K562 (cell line): ENCODE results near the gene SPON1.

Experiments used
- HDAC8 ChIP-seq: fragments of 450-650 bp; IDR thresholded peaks from 2 replicates; pipeline ENCODE4 v1.6.1; 2016; ENCODE audit warnings: mild to moderate bottlenecking, missing genetic modification characterization, moderate library complexity, missing compliant biosample characterization
- HDGF ChIP-seq: fragments of 450-650 bp; IDR thresholded peaks from 2 replicates; pipeline ENCODE4 v1.6.1; 2016
- SAP30 ChIP-seq: fragments of 200-600 bp; sonication (generic); IDR thresholded peaks from 2 replicates; pipeline ENCODE4 v1.6.1; 2012; ENCODE audit warnings: borderline replicate concordance, low read depth, mild to moderate bottlenecking, moderate library complexity, low read length, control low read depth, inconsistent platforms; ENCODE audit not compliant: insufficient read depth, poor library complexity, severe bottlenecking
- TF ChIP-seq, protein P1 (sequence below), 3 experiments: IDR thresholded peaks in 2 of 3; conservative IDR thresholded peaks in 1 of 3; 2 replicates each; pipeline ENCODE4 v1.5.1; 2011 to 2012; ENCODE audit warnings: low read length in 3 of 3, mild to moderate bottlenecking in 3 of 3, control low read depth in 2 of 3, improper control_type of control experiment in 1 of 3, inconsistent platforms in 1 of 3, low read depth in 1 of 3, mixed read lengths in 1 of 3, moderate library complexity in 1 of 3; ENCODE audit not compliant: insufficient read depth in 2 of 3

DNA sequence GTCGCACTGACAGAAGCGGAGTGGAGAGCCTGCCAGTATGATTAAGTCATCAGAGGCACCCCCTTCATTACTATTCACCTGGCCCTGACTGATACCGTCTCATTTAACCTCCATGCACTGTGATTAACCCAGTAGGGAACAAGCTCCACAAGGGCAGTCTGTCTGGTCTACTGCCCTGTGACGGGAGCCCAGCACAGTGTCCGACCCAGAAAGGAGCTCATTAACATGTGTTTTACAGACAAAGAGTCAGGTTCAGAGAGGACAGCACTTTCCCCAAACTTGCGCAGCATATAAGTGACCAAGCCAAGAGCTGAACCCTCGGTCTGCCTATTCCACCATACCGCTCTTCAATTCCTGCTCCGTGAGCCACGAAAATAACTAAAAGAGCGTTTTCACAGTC is 266.9 kb downstream of the SPON1 start:
- TF ChIP-seq SAP30 (no peak), HDAC8 (tag) (no peak), HDGF (no peak)
- TF ChIP-seq, protein P1, sequence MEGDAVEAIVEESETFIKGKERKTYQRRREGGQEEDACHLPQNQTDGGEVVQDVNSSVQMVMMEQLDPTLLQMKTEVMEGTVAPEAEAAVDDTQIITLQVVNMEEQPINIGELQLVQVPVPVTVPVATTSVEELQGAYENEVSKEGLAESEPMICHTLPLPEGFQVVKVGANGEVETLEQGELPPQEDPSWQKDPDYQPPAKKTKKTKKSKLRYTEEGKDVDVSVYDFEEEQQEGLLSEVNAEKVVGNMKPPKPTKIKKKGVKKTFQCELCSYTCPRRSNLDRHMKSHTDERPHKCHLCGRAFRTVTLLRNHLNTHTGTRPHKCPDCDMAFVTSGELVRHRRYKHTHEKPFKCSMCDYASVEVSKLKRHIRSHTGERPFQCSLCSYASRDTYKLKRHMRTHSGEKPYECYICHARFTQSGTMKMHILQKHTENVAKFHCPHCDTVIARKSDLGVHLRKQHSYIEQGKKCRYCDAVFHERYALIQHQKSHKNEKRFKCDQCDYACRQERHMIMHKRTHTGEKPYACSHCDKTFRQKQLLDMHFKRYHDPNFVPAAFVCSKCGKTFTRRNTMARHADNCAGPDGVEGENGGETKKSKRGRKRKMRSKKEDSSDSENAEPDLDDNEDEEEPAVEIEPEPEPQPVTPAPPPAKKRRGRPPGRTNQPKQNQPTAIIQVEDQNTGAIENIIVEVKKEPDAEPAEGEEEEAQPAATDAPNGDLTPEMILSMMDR (IDR thresholded peaks at IDR 0.05 in 2 of 3, conservative IDR thresholded peaks at IDR 0.05 in 1 of 3; ENCODE audit: insufficient read depth in 2 of 3, low read depth in 1 of 3, low read length in 3 of 3), result no peak
